Activated naive CD4-positive, alpha-beta T cell treated with anti-CD3 and anti-CD28 coated beads, Interleukin-2, amount 50 U/mL, for 72 hours (primary cell): ENCODE results near the gene PLAC8L1. TPM values are rescaled to one million over a fixed set of nuclear protein-coding genes. Genes with fewer than 3 reads are reported as not detected.

ENCODE experiments used
- total RNA-seq, 2 donors: library from RNA; stranded (reverse); gene quantifications; one replicate each; pipeline ENCODE4 v1.2.3, GENCODE V29; 2022

Gene PLAC8L1
- total RNA-seq, 2 donors from 2014 or later = 0.64 to 0.88 TPM

Other genes starting within 250 kb of the PLAC8L1 start
- not detected for gene GRXCR2, start 232.6 kb downstream of the PLAC8L1 start, total RNA-seq
- gene SH3RF2, start 169.0 kb downstream of the PLAC8L1 start, total RNA-seq = not detected
- 100 to 1,000 TPM; 111 to 152 TPM for gene LARS1, start 77.1 kb upstream of the PLAC8L1 start, total RNA-seq
- gene RBM27, start 98.0 kb upstream of the PLAC8L1 start, total RNA-seq = 10 to 100 TPM; 21.2 to 27.3 TPM
- not detected for gene POU4F3, start 233.3 kb upstream of the PLAC8L1 start, total RNA-seq